ENCODE results near the gene CALD1.

DNA sequence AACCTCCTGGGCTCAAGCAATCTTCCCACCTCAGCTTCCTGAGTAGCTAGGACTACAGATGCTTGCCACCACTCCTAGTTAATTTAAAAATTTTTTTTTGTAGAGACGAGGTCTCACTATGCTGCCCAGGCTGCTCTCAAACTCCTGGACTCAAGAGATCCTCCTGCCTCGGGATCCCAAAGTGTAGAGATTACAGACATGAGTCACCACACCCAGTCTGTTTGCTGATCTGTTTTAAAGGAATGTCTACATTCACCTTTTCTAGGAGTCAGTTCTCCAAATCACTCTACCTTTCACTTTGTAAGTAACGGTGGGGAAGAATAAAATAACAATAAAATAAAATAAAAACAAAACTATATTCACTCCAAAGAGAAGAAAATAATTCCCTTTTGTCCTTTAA is 120.3 kb downstream of the CALD1 start:
- no peak for TF ChIP-seq MYC (IDR thresholded peaks at IDR 0.05; ENCODE audit: borderline replicate concordance, low read length)
- no peak for TF ChIP-seq POLR2A (IDR thresholded peaks at IDR 0.05; ENCODE audit: low read length)
- no peak for TF ChIP-seq RFX5 (IDR thresholded peaks at IDR 0.05)
- TF ChIP-seq, protein P1, sequence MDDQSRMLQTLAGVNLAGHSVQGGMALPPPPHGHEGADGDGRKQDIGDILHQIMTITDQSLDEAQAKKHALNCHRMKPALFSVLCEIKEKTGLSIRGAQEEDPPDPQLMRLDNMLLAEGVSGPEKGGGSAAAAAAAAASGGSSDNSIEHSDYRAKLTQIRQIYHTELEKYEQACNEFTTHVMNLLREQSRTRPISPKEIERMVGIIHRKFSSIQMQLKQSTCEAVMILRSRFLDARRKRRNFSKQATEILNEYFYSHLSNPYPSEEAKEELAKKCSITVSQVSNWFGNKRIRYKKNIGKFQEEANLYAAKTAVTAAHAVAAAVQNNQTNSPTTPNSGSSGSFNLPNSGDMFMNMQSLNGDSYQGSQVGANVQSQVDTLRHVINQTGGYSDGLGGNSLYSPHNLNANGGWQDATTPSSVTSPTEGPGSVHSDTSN (IDR thresholded peaks at IDR 0.05), result no peak
- TF ChIP-seq, protein P2, sequence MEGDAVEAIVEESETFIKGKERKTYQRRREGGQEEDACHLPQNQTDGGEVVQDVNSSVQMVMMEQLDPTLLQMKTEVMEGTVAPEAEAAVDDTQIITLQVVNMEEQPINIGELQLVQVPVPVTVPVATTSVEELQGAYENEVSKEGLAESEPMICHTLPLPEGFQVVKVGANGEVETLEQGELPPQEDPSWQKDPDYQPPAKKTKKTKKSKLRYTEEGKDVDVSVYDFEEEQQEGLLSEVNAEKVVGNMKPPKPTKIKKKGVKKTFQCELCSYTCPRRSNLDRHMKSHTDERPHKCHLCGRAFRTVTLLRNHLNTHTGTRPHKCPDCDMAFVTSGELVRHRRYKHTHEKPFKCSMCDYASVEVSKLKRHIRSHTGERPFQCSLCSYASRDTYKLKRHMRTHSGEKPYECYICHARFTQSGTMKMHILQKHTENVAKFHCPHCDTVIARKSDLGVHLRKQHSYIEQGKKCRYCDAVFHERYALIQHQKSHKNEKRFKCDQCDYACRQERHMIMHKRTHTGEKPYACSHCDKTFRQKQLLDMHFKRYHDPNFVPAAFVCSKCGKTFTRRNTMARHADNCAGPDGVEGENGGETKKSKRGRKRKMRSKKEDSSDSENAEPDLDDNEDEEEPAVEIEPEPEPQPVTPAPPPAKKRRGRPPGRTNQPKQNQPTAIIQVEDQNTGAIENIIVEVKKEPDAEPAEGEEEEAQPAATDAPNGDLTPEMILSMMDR (IDR thresholded peaks at IDR 0.05), result no peak
- TF ChIP-seq, protein P3, sequence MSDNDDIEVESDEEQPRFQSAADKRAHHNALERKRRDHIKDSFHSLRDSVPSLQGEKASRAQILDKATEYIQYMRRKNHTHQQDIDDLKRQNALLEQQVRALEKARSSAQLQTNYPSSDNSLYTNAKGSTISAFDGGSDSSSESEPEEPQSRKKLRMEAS (IDR thresholded peaks at IDR 0.05), result no peak
- TF ChIP-seq, protein P4, sequence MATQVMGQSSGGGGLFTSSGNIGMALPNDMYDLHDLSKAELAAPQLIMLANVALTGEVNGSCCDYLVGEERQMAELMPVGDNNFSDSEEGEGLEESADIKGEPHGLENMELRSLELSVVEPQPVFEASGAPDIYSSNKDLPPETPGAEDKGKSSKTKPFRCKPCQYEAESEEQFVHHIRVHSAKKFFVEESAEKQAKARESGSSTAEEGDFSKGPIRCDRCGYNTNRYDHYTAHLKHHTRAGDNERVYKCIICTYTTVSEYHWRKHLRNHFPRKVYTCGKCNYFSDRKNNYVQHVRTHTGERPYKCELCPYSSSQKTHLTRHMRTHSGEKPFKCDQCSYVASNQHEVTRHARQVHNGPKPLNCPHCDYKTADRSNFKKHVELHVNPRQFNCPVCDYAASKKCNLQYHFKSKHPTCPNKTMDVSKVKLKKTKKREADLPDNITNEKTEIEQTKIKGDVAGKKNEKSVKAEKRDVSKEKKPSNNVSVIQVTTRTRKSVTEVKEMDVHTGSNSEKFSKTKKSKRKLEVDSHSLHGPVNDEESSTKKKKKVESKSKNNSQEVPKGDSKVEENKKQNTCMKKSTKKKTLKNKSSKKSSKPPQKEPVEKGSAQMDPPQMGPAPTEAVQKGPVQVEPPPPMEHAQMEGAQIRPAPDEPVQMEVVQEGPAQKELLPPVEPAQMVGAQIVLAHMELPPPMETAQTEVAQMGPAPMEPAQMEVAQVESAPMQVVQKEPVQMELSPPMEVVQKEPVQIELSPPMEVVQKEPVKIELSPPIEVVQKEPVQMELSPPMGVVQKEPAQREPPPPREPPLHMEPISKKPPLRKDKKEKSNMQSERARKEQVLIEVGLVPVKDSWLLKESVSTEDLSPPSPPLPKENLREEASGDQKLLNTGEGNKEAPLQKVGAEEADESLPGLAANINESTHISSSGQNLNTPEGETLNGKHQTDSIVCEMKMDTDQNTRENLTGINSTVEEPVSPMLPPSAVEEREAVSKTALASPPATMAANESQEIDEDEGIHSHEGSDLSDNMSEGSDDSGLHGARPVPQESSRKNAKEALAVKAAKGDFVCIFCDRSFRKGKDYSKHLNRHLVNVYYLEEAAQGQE (IDR thresholded peaks at IDR 0.05), result no peak
- no peak for TF ChIP-seq ESRRA (IDR thresholded peaks at IDR 0.05; ENCODE audit: borderline replicate concordance, low read length)

Measured in A549 (cell line).